Stomach smooth muscle (tissue), 2 donors: ENCODE results near the gene TRPC4AP.

Source experiments
- H3K27ac ChIP-seq: one replicate; pipeline ENCODE4 v1.7.0; 2013; ENCODE audit warnings: mild to moderate bottlenecking, low read length, inconsistent platforms
- H3K27me3 ChIP-seq, 2 donors: one replicate each; pipeline ENCODE4 v1.7.0; 2013; ENCODE audit warnings: low read length in 2 of 2; ENCODE audit not compliant: insufficient read depth in 2 of 2, control insufficient read depth in 1 of 2
- H3K36me3 ChIP-seq, 2 donors: one replicate each; pipeline ENCODE4 v1.7.0; 2013; ENCODE audit warnings: low read length in 2 of 2; ENCODE audit not compliant: control insufficient read depth in 2 of 2, insufficient read depth in 2 of 2
- H3K4me1 ChIP-seq: one replicate; pipeline ENCODE4 v1.7.0; 2013; ENCODE audit warnings: low read length; ENCODE audit not compliant: control insufficient read depth, insufficient read depth
- H3K4me3 ChIP-seq, 2 donors: one replicate each; pipeline ENCODE4 v1.7.0; 2013; ENCODE audit warnings: low read length in 2 of 2
- H3K9ac ChIP-seq, 2 donors: one replicate each; pipeline ENCODE4 v1.7.0; 2013; ENCODE audit warnings: low read length in 2 of 2, mild to moderate bottlenecking in 1 of 2
- H3K9me3 ChIP-seq, 2 donors: one replicate each; pipeline ENCODE4 v1.7.0; 2013; ENCODE audit warnings: low read length in 2 of 2; ENCODE audit not compliant: control insufficient read depth in 2 of 2
- donor health status: healthy.
- donor health status: Pancreatic carcinoma.

The TRPC4AP gene

DNA sequence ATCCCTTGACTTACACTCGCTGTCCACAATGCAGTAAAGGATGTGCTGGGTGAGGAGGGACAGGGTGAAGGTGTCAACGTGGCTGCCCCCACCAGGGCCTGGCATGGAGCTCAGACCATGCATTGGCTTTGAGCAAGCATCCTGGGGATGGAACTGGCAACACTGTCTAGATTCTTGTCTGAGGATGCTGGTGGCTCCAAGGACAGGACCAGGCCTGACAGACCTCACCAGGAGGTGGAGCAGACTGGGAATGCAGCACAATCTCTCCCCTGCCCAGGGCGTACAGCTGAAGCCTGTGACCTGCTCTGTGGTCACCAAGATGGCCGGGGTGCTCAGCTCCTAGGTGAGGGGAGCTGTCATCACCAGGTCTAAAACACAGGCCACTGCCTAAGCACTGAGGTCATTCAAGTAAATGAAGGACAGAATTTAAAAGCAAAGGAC lies 86.1 kb downstream of the TRPC4AP start:
- H3K9ac ChIP-seq = no peak overlapping the region
- peaks cover 74 to 80% of the 10 kb centered on the region in 2 donors for H3K36me3 ChIP-seq
- H3K9me3 ChIP-seq = no peaks in the 10 kb centered on the region
- H3K27me3 ChIP-seq = no peaks in the 10 kb centered on the region
- H3K4me3 ChIP-seq = no peak overlapping the region
- no peak overlapping the region for H3K27ac ChIP-seq
- H3K4me1 ChIP-seq = no peaks in the 10 kb centered on the region

DNA sequence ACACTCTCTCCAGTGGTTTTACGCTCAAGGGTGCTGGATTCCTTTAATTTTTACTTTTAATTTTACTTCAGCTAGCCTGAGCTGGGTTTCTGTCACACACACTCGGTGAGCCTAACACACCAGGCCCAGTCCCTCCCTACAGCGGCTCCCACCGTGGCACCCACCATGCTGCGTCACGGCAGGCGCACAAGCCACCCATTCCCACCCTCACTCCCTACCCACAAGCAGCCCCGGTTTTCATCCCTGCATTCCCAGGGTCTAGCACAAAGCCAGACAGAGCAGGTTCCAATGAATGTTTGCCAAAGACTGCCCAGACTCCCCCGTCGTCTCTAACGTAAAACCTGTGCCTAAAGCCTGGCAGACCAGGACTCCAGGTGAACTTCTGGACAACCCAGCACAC lies 86.6 kb downstream of the TRPC4AP start:
- H3K27ac ChIP-seq = no peak overlapping the region
- H3K4me1 ChIP-seq = no peaks in the 10 kb centered on the region
- H3K27me3 ChIP-seq = no peaks in the 10 kb centered on the region
- H3K9ac ChIP-seq = no peak overlapping the region
- H3K9me3 ChIP-seq = no peaks in the 10 kb centered on the region
- no peak overlapping the region for H3K4me3 ChIP-seq
- peaks cover 70 to 82% of the 10 kb centered on the region in 2 donors for H3K36me3 ChIP-seq

DNA sequence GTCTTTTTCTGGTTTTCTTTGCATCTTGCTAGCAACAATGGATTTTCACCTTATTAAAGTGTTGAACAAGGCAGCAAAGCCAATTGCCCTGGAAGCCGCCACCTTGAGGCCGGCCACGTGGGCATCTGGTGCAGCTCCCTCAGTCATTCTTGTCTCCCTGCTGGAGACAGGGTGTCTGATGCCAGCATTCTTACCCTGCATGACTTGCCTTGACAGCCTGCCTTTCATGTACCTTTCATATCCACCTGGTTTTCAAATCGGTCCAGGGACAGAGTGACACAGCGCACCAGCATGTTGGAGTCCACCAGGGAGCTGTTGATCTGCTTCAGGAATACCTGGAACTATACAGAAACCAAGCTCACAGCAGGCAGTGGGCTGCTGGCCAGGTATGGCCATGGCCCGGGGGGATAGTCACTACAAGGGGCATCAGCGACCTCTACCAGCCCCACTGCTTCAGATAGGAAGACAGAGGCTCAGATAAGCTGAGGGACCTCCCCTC lies 87.1 kb downstream of the TRPC4AP start:
- H3K27ac ChIP-seq = no peak overlapping the region
- no peaks in the 10 kb centered on the region for H3K9me3 ChIP-seq
- no peak overlapping the region for H3K4me3 ChIP-seq
- no peaks in the 10 kb centered on the region for H3K27me3 ChIP-seq
- no peaks in the 10 kb centered on the region for H3K4me1 ChIP-seq
- H3K36me3 ChIP-seq = peaks cover 70 to 82% of the 10 kb centered on the region in 2 donors
- H3K9ac ChIP-seq = no peak overlapping the region

DNA sequence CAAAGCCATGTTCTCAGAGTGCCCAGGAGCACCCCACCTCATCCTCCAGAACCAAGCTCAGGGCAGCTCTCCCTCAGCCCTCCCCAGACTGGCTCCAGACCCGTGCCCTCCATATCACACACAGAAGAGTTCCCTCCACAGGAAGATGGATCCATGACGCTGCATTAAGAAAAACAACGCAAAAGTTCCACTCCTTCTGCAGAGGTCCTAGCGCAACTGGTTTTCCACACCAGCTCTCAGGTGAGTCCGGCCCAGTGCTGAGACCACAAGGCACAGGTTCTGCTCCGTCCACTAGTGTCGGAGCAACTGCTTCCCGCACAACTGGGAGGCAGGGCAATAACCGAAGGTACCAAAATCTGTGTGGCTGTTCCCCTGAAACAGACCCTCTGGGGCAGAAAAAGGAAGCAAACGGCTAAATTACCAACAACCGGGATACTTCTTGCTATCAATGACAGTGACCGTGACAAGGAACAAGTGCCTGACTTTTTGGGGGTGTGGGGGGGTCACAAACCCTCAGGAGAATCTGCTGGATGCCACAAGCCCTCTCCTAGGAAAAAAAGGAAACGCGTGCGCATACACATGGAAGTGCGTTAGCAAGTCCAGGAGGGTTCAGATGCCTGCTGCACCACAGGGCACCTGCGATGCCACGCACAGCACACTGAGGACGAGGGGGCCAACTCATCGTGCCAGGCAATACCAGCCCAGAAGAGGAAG lies 87.7 kb downstream of the TRPC4AP start:
- Histone ChIP-seq H3K27ac (no peak overlapping the region), H3K4me3 (no peak overlapping the region), H3K4me1 (no peaks in the 10 kb centered on the region), H3K36me3 (peaks cover 70 to 84% of the 10 kb centered on the region in 2 donors), H3K27me3 (no peaks in the 10 kb centered on the region), H3K9me3 (no peaks in the 10 kb centered on the region), H3K9ac (no peak overlapping the region)

DNA sequence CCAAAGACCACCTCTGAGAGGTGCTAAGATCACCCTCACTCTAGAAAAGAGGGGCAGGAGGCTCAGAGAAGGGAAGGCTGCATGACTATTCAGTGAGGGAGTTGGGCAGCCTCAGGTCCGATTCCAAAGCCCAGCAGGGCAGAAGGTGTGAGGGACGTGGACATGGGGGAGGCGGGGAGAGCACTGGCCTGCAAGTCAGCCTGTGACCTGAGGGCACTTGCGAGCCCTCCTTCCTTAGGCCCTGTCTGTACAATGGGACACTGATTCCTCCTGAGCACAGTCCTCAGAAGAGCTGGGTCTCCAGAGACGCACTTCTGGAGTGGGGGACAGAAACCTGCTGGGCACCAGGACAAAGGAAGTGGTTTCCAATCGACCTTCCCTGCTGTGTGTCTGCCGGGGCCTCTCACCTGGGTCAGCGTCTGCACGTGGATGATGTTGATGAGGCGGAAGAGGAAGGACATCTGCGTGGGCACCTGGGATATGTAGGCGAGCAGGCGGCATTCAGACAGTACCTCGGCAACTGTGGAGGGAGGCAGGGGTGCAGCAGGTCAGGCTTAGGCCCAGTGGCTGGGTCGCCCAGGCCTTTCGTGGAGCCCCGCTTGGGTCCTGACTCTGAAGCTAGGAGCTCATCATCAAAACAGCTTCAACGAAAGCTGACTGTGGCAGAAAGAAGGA lies 88.4 kb downstream of the TRPC4AP start:
- peaks cover 65 to 80% of the 10 kb centered on the region in 2 donors for H3K36me3 ChIP-seq
- H3K27ac ChIP-seq = no peak overlapping the region
- H3K4me3 ChIP-seq = no peak overlapping the region
- no peaks in the 10 kb centered on the region for H3K27me3 ChIP-seq
- no peaks in the 10 kb centered on the region for H3K9me3 ChIP-seq
- no peak overlapping the region for H3K9ac ChIP-seq
- no peaks in the 10 kb centered on the region for H3K4me1 ChIP-seq

DNA sequence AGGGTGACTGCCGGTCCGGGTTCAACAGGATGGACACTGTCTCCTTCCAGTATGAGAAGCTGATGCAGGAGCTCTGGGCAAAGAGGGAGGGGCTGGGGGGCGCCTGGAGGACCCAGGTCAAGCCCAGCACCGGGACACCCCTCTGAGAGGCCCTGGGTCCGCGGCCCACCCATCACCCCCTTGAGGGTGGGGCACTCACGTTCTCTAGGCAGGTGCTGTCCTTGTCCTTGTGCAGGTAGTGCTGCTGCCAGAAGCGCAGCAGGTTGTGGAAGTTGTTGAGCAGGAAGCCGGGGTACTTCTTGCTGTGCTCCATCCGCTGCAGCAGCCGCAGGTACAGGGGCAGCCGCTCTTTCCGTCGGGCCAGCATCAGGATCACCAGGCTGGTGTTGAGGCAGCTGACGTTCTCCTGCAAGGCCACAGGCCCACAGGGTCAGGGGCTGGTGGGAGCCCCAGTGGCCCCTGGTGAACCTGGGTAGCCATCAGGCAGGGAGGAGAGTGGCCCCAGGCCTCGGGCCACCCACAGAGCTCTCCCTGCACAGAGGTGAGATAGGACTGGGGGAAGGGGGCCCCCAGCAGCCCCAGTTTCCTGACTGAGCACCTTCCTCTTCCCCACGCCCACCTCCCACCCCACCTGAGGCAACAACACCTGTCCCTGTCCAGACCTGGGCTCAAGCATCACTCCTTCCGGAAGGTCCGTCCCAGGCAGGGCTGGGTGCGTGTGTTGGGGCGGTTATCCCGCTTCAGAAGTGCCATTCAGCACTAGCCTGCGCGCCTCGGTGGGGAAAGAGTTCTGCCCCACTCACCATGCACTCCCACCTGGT lies 89.2 kb downstream of the TRPC4AP start:
- Histone ChIP-seq H3K27ac (no peak overlapping the region), H3K27me3 (no peaks in the 10 kb centered on the region), H3K9me3 (no peaks in the 10 kb centered on the region), H3K4me3 (no peak overlapping the region), H3K36me3 (peaks cover 58 to 73% of the 10 kb centered on the region in 2 donors), H3K4me1 (no peaks in the 10 kb centered on the region), H3K9ac (no peak overlapping the region)

- H3K4me3 ChIP-seq = no peak overlapping the region
- no peak overlapping the region for H3K9ac ChIP-seq
- H3K36me3 ChIP-seq = peaks cover 50 to 69% of the 10 kb centered on the region in 2 donors
- H3K27ac ChIP-seq = no peak overlapping the region
- no peaks in the 10 kb centered on the region for H3K9me3 ChIP-seq
- peaks cover 2% of the 10 kb centered on the region for H3K4me1 ChIP-seq
- H3K27me3 ChIP-seq = no peaks in the 10 kb centered on the region
Observed at GRCh38 chr20:35002426-35003210, 90.0 kb downstream of the TRPC4AP start.

- H3K27ac ChIP-seq = no peak overlapping the region
- H3K36me3 ChIP-seq = peaks cover 46 to 63% of the 10 kb centered on the region in 2 donors
- no peak overlapping the region for H3K9ac ChIP-seq
- H3K27me3 ChIP-seq = no peaks in the 10 kb centered on the region
- no peak overlapping the region for H3K4me3 ChIP-seq
- peaks cover 8% of the 10 kb centered on the region for H3K4me1 ChIP-seq
- no peaks in the 10 kb centered on the region for H3K9me3 ChIP-seq
Observed at GRCh38 chr20:35001596-35002362, 90.8 kb downstream of the TRPC4AP start.

- peaks cover 8% of the 10 kb centered on the region for H3K4me1 ChIP-seq
- no peak overlapping the region for H3K4me3 ChIP-seq
- no peaks in the 10 kb centered on the region for H3K27me3 ChIP-seq
- H3K9ac ChIP-seq = no peak overlapping the region
- H3K9me3 ChIP-seq = no peaks in the 10 kb centered on the region
- no peak overlapping the region for H3K27ac ChIP-seq
- H3K36me3 ChIP-seq = peaks cover 39 to 57% of the 10 kb centered on the region in 2 donors
Observed at GRCh38 chr20:35000922-35001595, 91.5 kb downstream of the TRPC4AP start.
